H1 (cell line): ENCODE results near the gene CCDC154. TPM values are rescaled to one million over a fixed set of nuclear protein-coding genes. Genes with fewer than 3 reads are reported as not detected.
A peak's percentile ranks its signal among the peaks of the same experiment; 100 is the strongest.

Experiments used
- CTCF ChIA-PET: fragments of 300-600 bp; sonication (Branson Sonifier 250); formaldehyde crosslinking; loops from one replicate; lab custom pipeline; 2021; ENCODE audit not compliant: partially characterized antibody; lab: Charles Lee
- POLR2A ChIA-PET: fragments of 300-600 bp; sonication (Branson Sonifier 250); formaldehyde crosslinking; loops from one replicate; lab custom pipeline; 2021; ENCODE audit warnings: inconsistent platforms; ENCODE audit not compliant: partially characterized antibody; lab: Charles Lee
- DNase-seq, 2 experiments: peaks; one replicate each; pipeline versions ENCODE4 v3.0.0 to v3.0.0-alpha.2; 2010 to 2022; ENCODE audit warnings: low spot score in 2 of 2, low read depth in 1 of 2, mixed read lengths in 1 of 2
- FAIRE-seq: peaks from 2 replicates; lab custom pipeline; 2011; peaks lifted over from hg19 to GRCh38; lab: Jason Lieb, UNC
- H2AFZ ChIP-seq: 2 replicates; pipeline ENCODE4 v1.8.1; 2012; ENCODE audit warnings: low read length, inconsistent platforms
- H2AK5ac ChIP-seq: 2 replicates; pipeline ENCODE4 v1.6.1; 2013; ENCODE audit warnings: low read depth, low read length
- H2BK120ac ChIP-seq: replicated peaks from 2 replicates; pipeline ENCODE3; 2013; ENCODE audit warnings: low read depth, low read length, inconsistent platforms
- H2BK12ac ChIP-seq: 2 replicates; pipeline ENCODE4 v1.6.1; 2013; ENCODE audit warnings: low read depth, low read length
- H2BK15ac ChIP-seq: 2 replicates; pipeline ENCODE4 v1.6.1; 2013; ENCODE audit warnings: low read length
- H2BK20ac ChIP-seq: 2 replicates; pipeline ENCODE4 v1.6.1; 2013; ENCODE audit warnings: low read length
- H2BK5ac ChIP-seq: 2 replicates; pipeline ENCODE4 v1.6.1; 2013; ENCODE audit warnings: low read depth, low read length
- H3K14ac ChIP-seq: 2 replicates; pipeline ENCODE4 v1.6.1; 2013; ENCODE audit warnings: inconsistent platforms; ENCODE audit not compliant: insufficient read length
- H3K18ac ChIP-seq: 2 replicates; pipeline ENCODE4 v1.6.1; 2013; ENCODE audit warnings: low read length; ENCODE audit errors: extremely low read depth
- H3K23ac ChIP-seq: 2 replicates; pipeline ENCODE4 v1.6.1; 2013; ENCODE audit warnings: inconsistent platforms; ENCODE audit not compliant: insufficient read length
- H3K23me2 ChIP-seq: 2 replicates; pipeline ENCODE4 v1.6.1; 2013; ENCODE audit warnings: low read depth, low read length
- H3K27ac ChIP-seq: 2 replicates; pipeline ENCODE4 v1.6.1; 2011; ENCODE audit warnings: low read depth, low read length, inconsistent platforms
- H3K27me3 ChIP-seq, 4 experiments: replicated peaks in 1 of 4; 1 replicate in 1 of 4; 2 replicates in 3 of 4; pipeline versions ENCODE4 v1.6.1 to v1.8.1; 2011 to 2013; ENCODE audit warnings: low read length in 3 of 4, mild to moderate bottlenecking in 3 of 4, inconsistent platforms in 2 of 4, mixed read lengths in 2 of 4, moderate library complexity in 1 of 4; ENCODE audit not compliant: control insufficient read depth in 3 of 4, insufficient read depth in 3 of 4; ENCODE audit errors: extremely low read depth in 1 of 4
- H3K36me3 ChIP-seq, 4 experiments: 2 replicates each; pipeline versions ENCODE4 v1.6.1 to v1.8.1; 2011 to 2013; ENCODE audit warnings: mild to moderate bottlenecking in 4 of 4, low read length in 3 of 4, moderate library complexity in 2 of 4, control low read depth in 1 of 4, inconsistent platforms in 1 of 4; ENCODE audit not compliant: insufficient read depth in 4 of 4, control insufficient read depth in 2 of 4
- H3K4ac ChIP-seq: replicated peaks from 2 replicates; pipeline ENCODE3; 2013; ENCODE audit warnings: low read length, low read depth, mixed read lengths, inconsistent platforms; ENCODE audit not compliant: insufficient read length
- H3K4me1 ChIP-seq, 4 experiments: replicated peaks in 1 of 4; 1 replicate in 1 of 4; 2 replicates in 3 of 4; pipeline versions ENCODE4 v1.6.1 to v1.8.1; 2011 to 2013; ENCODE audit warnings: low read length in 3 of 4, inconsistent platforms in 2 of 4, mixed read lengths in 1 of 4; ENCODE audit not compliant: insufficient read depth in 4 of 4, control insufficient read depth in 3 of 4
- H3K4me2 ChIP-seq, 2 experiments: 2 replicates each; pipeline versions ENCODE4 v1.6.1 to v1.8.1; 2011 to 2013; ENCODE audit warnings: low read depth in 2 of 2, low read length in 2 of 2, control low read depth in 1 of 2, inconsistent platforms in 1 of 2, mild to moderate bottlenecking in 1 of 2; ENCODE audit not compliant: insufficient read depth in 1 of 2
- H3K4me3 ChIP-seq, 4 experiments: fragments of 200-600, 300-600 bp in 1 of 4; sonication (generic), shearing (Covaris generic), sonication (Bioruptor Twin) in 1 of 4; 2 replicates each; pipeline versions ENCODE4 v1.5.1 to v1.8.1; 2011 to 2016; ENCODE audit warnings: low read length in 4 of 4, low read depth in 3 of 4, control low read depth in 2 of 4, inconsistent platforms in 2 of 4, mild to moderate bottlenecking in 2 of 4, mixed read lengths in 1 of 4, moderate library complexity in 1 of 4; ENCODE audit not compliant: insufficient read depth in 2 of 4; ENCODE audit errors: extremely low read depth in 1 of 4
- H3K56ac ChIP-seq: replicated peaks from 2 replicates; pipeline ENCODE3; 2013; ENCODE audit warnings: low read depth, mild to moderate bottlenecking, mixed read lengths, low read length, inconsistent platforms; ENCODE audit not compliant: insufficient read length
- H3K79me1 ChIP-seq: 2 replicates; pipeline ENCODE4 v1.6.1; 2013; ENCODE audit warnings: low read depth, low read length, control low read depth
- H3K79me2 ChIP-seq, 2 experiments: 2 replicates each; pipeline versions ENCODE4 v1.6.1 to v1.8.1; 2012 to 2013; ENCODE audit warnings: low read length in 2 of 2, mild to moderate bottlenecking in 2 of 2, inconsistent platforms in 1 of 2; ENCODE audit not compliant: insufficient read depth in 2 of 2, control insufficient read depth in 1 of 2
- H3K9ac ChIP-seq, 4 experiments: replicated peaks in 1 of 4; 1 replicate in 1 of 4; 2 replicates in 3 of 4; pipeline versions ENCODE4 v1.6.1 to v1.8.1; 2011 to 2013; ENCODE audit warnings: low read depth in 3 of 4, low read length in 3 of 4, control low read depth in 2 of 4, mild to moderate bottlenecking in 2 of 4, moderate library complexity in 2 of 4, inconsistent platforms in 1 of 4; ENCODE audit errors: extremely low read depth in 1 of 4
- H3K9me3 ChIP-seq, 2 experiments: 2 replicates each; pipeline versions ENCODE4 v1.6.1 to v1.8.1; 2012 to 2013; ENCODE audit warnings: mild to moderate bottlenecking in 2 of 2, moderate library complexity in 2 of 2, control low read depth in 1 of 2, inconsistent platforms in 1 of 2, low read depth in 1 of 2, low read length in 1 of 2, mixed read lengths in 1 of 2; ENCODE audit not compliant: insufficient read depth in 2 of 2
- H4K20me1 ChIP-seq, 2 experiments: replicated peaks in 1 of 2; 2 replicates each; pipeline versions ENCODE3 to v1.8.1; 2011 to 2013; ENCODE audit warnings: inconsistent platforms in 2 of 2, low read length in 2 of 2, mild to moderate bottlenecking in 1 of 2; ENCODE audit not compliant: insufficient read depth in 2 of 2, control insufficient read depth in 1 of 2
- H4K5ac ChIP-seq: 2 replicates; pipeline ENCODE4 v1.6.1; 2013; ENCODE audit warnings: low read length, low read depth, mixed read lengths, inconsistent platforms; ENCODE audit not compliant: insufficient read length
- H4K8ac ChIP-seq: 2 replicates; pipeline ENCODE4 v1.8.0; 2013; ENCODE audit warnings: mild to moderate bottlenecking, moderate library complexity, low read length, inconsistent platforms; ENCODE audit not compliant: insufficient read depth; ENCODE audit errors: extremely low read depth
- H4K91ac ChIP-seq: replicated peaks from 2 replicates; pipeline ENCODE3; 2013; ENCODE audit warnings: low read length, mixed read lengths, inconsistent platforms; ENCODE audit not compliant: insufficient read length
- CBX5 ChIP-seq: fragments of 300-800, 300-1000 bp; sonication (generic); IDR thresholded peaks from 2 replicates; pipeline ENCODE4 v1.7.1; 2016; ENCODE audit warnings: antibody characterized with exemption, low read length, low read depth
- CHD1 ChIP-seq: IDR thresholded peaks from 2 replicates; pipeline ENCODE4 v1.6.1; 2012; ENCODE audit warnings: low read depth, low read length, improper control_type of control experiment
- CHD2 ChIP-seq: IDR thresholded peaks from 2 replicates; pipeline ENCODE4 v1.6.1; 2012; ENCODE audit warnings: low read length, improper control_type of control experiment
- EGR1 ChIP-seq: IDR thresholded peaks from 2 replicates; pipeline ENCODE4 v1.6.1; 2011; ENCODE audit warnings: low read depth, low read length, borderline replicate concordance
- EP300 ChIP-seq, 2 experiments: IDR thresholded peaks; 1 replicate in 1 of 2; 2 replicates in 1 of 2; pipeline ENCODE4 v1.6.1; 2011 to 2012; ENCODE audit warnings: low read depth in 2 of 2, low read length in 2 of 2, mild to moderate bottlenecking in 2 of 2, borderline replicate concordance in 1 of 2, inconsistent platforms in 1 of 2, moderate library complexity in 1 of 2
- GABPA ChIP-seq: IDR thresholded peaks from 2 replicates; pipeline ENCODE4 v1.6.1; 2011; ENCODE audit warnings: mild to moderate bottlenecking, low read length, moderate library complexity, borderline replicate concordance; ENCODE audit not compliant: insufficient read depth
- HDAC6 ChIP-seq: IDR thresholded peaks from one replicate; pipeline ENCODE4 v1.7.1; 2012; ENCODE audit warnings: low read depth, mild to moderate bottlenecking, inconsistent platforms, low read length, moderate library complexity
- JUND ChIP-seq: IDR thresholded peaks from 2 replicates; pipeline ENCODE4 v1.6.1; 2011; ENCODE audit warnings: mild to moderate bottlenecking, improper control_type of control experiment, low read length
- KDM4A ChIP-seq: IDR thresholded peaks from one replicate; pipeline ENCODE4 v1.7.1; 2012; ENCODE audit warnings: low read depth, mild to moderate bottlenecking, moderate library complexity, low read length, inconsistent platforms; ENCODE audit not compliant: severe bottlenecking
- NANOG ChIP-seq: IDR thresholded peaks from 2 replicates; pipeline ENCODE4 v1.6.1; 2011; ENCODE audit warnings: low read length, low read depth, mild to moderate bottlenecking, inconsistent platforms; ENCODE audit not compliant: insufficient read depth, poor library complexity, severe bottlenecking
- RBBP5 ChIP-seq: IDR thresholded peaks from 2 replicates; pipeline ENCODE4 v1.7.1; 2012; ENCODE audit warnings: low read depth, mild to moderate bottlenecking, inconsistent platforms, low read length, moderate library complexity, borderline replicate concordance
- WGBS, 2 experiments: shearing (Covaris generic) in 1 of 2; methylation state at CpG; one replicate each; pipeline versions ENCODE4 v1.1.6 to v1.1.7; 2013 to 2015; ENCODE audit warnings: low lambda C conversion rate in 2 of 2, mixed read lengths in 2 of 2, inconsistent platforms in 1 of 2, low coverage in 1 of 2, missing lambda C conversion rate in 1 of 2; ENCODE audit not compliant: insufficient replicate concordance in 2 of 2, insufficient coverage in 1 of 2, insufficient read length in 1 of 2; ENCODE audit errors: extremely low coverage in 1 of 2, missing lambda C conversion rate in 1 of 2; 5-methylcytosine and 5-hydroxymethylcytosine counted together
- polyA plus RNA-seq, 7 experiments: library from polyadenylated mRNA; depleted of rRNA in 3 of 7; stranded (reverse) in 5 of 7; unstranded in 2 of 7; fragments of >200 nt in 5 of 7; fragments of 200-250 nt in 2 of 7; gene quantifications; 1 replicate in 5 of 7; 2 replicates in 1 of 7; 4 replicates in 1 of 7; pipeline versions ENCODE4 v1.2.1 to v1.2.3, GENCODE V29; 2011 to 2013; ENCODE audit warnings: missing spikeins in 2 of 7, mixed read lengths in 2 of 7
- total RNA-seq: library from RNA; stranded (reverse); fragmentation: NEBNext Ultra II Directional; extraction: Animal tissue kit (Norgen Biotek cat#: 25700); gene quantifications from 2 replicates; pipeline ENCODE4 v1.2.1, GENCODE V29; 2021

The CCDC154 gene
- total and polyA plus RNA-seq, 2 of the 8 experiments (the other 6 are each of a cell fraction or from before 2014, with no cell fraction given), result 0.15 to 0.88 TPM

GRCh38 chr16:1427473-1428461 is 16.6 kb downstream of the CCDC154 start:
- H3K27me3 ChIP-seq, result no peaks in the 10 kb centered on the region
- H3K18ac ChIP-seq, result no peak overlapping the region
- no peak overlapping the region for H3K4me3 ChIP-seq
- no peaks in the 10 kb centered on the region for H3K79me2 ChIP-seq
- no peak overlapping the region for H3K14ac ChIP-seq
- no peak overlapping the region for H2AK5ac ChIP-seq
- H3K4ac ChIP-seq, result peak overlapping the region; percentile 69
- H3K9ac ChIP-seq, result no peak overlapping the region
- H2BK20ac ChIP-seq, result peak overlapping the region; percentile 18; the same call in 1 of the 2 replicates
- 0 out of 2 replicates have a peak overlapping the region, but pooled peaks have one; percentile 27 for H2BK12ac ChIP-seq
- no peak overlapping the region for H2AFZ ChIP-seq
- no peak overlapping the region for H2BK120ac ChIP-seq
- no peak overlapping the region for H2BK15ac ChIP-seq
- no peaks in the 10 kb centered on the region for H3K23me2 ChIP-seq
- POLR2A ChIA-PET, result interaction anchor here (0.7 to 4.3 kb wide), 8 partner anchors 7 to 95 kb away, joined by 3 to 22 read pairs (median 4); partner anchors contain the start of genes CCDC154 and UQCC4
- no peak overlapping the region for H3K4me2 ChIP-seq
- CTCF ChIA-PET, result interaction anchor here (1.2 to 3.9 kb wide), 13 partner anchors 11 to 127 kb away, joined by 3 to 30 read pairs (median 4); partner anchors contain the start of gene CCDC154
- no peak overlapping the region for H3K23ac ChIP-seq
- H3K79me1 ChIP-seq, result no peaks in the 10 kb centered on the region
- no peak overlapping the region for H4K5ac ChIP-seq
- H4K91ac ChIP-seq, result peak overlapping the region; percentile 74
- peak overlapping the region; percentile 97 for H4K8ac ChIP-seq
- peak overlapping the region; percentile 60; the same call in 1 of the 2 replicates for H2BK5ac ChIP-seq
- FAIRE-seq (no peak), DNase-seq (peak in 1 of 2 experiments; percentile 44)
- H3K36me3 ChIP-seq, result no peaks in the 10 kb centered on the region
- WGBS, 2 experiments, result 95% methylated on average over 33 of the region's 53 CpGs; no CpG with 5 or more reads in 1 of the 2 experiments
- H3K4me1 ChIP-seq, result no peaks in the 10 kb centered on the region; a peak in 2 of 7 replicates
- H3K56ac ChIP-seq, result no peak overlapping the region
- H3K9me3 ChIP-seq, result no peaks in the 10 kb centered on the region
- H3K27ac ChIP-seq, result no peak overlapping the region
- no peaks in the 10 kb centered on the region for H4K20me1 ChIP-seq
- TF ChIP-seq CHD1, result no peak
- TF ChIP-seq KDM4A, result no peak
- TF ChIP-seq HDAC6, result no peak
- no peak for TF ChIP-seq CHD2
- no peak for TF ChIP-seq EP300 (IDR thresholded peaks at IDR 0.05; ENCODE audit: borderline replicate concordance in 1 of 2, low read depth in 2 of 2, low read length in 2 of 2)
- TF ChIP-seq JUND, result no peak
- TF ChIP-seq RBBP5, result no peak
- no peak for TF ChIP-seq NANOG
- no peak for TF ChIP-seq EGR1
- no peak for TF ChIP-seq GABPA
- no peak for TF ChIP-seq CBX5
